ENCODE data around the gene KCNE1.

KCNE1 gene

DNA sequence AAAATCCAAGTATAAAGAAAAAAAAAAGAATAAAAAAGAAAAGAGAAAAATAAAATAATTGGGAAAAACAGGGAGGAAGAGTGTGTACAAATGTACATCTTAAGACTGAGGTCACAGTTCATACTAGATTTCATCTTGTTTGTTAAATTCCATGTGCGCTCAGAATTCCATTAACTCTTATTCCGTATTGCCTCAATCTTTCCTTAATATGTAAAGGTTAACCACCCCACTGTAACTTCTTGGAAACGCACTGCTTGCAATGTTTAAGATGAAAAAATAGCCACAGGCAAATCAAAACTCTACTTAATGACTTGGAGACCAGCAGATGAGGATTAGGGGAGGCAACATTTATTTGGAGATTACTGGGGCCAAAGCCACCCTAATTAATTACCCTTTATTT, 23.9 kb upstream of the KCNE1 start:
- DNase-seq (ENCODE audit: low read depth), result no peak

- no peak for DNase-seq (ENCODE audit: low read depth)
These were observed 22.5 kb upstream of the KCNE1 start for GRCh38 chr21:34534522-34534921.

DNA sequence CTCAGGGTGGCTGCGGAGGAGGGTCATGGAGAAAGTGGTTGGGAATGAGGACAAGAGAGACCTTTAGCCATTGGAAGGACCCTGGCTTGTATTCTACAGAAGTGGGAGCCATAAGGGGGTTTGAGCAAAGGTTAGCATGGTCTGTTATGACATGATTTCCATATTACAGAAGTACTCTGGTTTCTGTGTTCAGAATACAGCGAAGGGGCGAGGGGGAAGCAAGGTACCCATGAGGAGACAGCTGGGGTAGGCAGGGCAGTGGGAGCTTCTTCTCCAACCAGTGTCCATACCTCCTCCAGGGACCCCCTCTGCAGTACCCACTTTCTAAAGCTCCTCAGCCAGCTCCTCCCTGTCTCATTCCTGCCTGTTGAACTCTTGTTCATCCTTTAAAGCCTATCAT, 21.9 kb upstream of the KCNE1 start:
- DNase-seq (ENCODE audit: low read depth), result no peak

GRCh38 chr21:34531399-34531798, 19.4 kb upstream of the KCNE1 start:
- no peak for DNase-seq (ENCODE audit: low read depth)

GRCh38 chr21:34530261-34530660, 18.3 kb upstream of the KCNE1 start:
- no peak for DNase-seq (ENCODE audit: low read depth)

- no peak for DNase-seq (ENCODE audit: low read depth)
These were observed 16.1 kb upstream of the KCNE1 start for GRCh38 chr21:34528131-34528561.

- no peak for DNase-seq (ENCODE audit: low read depth)
These were observed 14.7 kb upstream of the KCNE1 start for GRCh38 chr21:34526618-34527290.

GRCh38 chr21:34526241-34526617, 14.2 kb upstream of the KCNE1 start:
- DNase-seq (ENCODE audit: low read depth), result no peak

DNA sequence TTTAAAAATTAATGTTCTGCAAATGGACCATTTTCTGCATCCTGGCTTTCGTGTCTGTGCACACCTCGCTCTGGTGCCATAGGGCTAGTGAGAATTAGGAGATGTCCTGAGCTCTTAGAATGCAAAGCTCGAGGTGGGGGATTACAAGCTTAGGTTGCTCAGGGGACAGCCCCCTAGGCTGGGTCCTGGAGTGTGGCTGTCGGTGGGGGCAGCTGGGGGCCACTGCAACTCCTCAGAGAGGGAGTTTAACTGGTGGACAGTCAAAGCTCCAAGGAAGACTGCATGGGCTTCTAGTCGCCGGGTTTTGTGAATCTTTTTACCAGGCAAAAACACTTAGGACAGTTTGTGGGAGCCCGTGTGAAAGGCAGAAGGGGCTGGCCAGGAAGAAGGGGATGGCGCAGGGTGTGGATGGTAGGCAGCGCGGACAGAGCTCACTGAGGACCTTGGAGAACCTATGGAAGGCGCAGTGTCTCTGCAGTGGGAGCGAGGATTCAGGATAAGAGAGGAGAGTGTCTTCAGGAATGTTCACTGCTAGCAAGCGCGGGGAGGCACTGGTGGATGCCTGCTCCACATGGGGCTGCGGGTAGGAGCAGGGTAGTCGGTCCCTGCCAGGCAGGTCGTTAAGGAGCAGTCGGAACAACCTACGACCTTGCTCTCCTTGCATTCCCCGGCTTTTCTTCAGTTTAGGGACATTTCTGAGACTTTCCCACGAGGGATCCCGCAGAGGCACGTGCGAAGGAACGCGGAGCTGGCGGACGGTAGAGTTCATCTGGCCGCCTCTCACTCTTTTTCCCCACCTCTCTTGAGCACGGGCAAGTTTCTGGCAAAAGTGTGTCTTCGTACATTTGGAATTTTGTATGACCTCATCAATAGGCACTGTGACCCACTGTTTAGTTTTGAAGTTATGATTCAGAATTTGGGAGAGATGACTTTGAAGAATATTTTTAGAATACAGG, 12.9 kb upstream of the KCNE1 start:
- no peak for DNase-seq (ENCODE audit: low read depth)

DNA sequence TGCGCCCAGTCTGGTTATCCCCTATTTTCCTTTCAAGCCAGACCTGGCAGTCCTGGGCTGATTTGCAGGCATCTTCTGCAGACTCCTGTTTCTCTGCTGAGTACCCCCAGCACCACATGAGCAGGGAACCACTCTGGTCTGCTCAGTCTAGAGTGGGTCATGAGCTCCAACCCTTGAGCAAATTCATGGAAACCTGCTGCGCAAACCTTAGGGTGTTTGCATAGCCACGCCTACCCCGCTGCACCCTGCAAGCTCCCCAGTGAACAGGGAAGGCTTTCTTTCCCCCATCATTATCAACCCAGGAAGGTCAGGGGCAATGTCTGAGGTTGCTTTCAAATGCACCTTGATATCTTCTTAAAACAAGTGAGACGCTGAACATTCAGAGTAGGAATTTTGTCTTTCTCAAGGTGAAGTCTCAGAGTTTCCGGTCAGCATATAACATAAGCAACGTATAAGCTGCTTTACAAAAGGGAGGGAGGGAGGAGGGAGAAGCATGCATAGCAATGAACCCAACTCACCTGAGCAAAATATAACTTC, 11.1 kb upstream of the KCNE1 start:
- no peak for DNase-seq (ENCODE audit: low read depth)

- no peak for DNase-seq (ENCODE audit: low read depth)
These were observed 10.3 kb upstream of the KCNE1 start for GRCh38 chr21:34522284-34522683.

DNA sequence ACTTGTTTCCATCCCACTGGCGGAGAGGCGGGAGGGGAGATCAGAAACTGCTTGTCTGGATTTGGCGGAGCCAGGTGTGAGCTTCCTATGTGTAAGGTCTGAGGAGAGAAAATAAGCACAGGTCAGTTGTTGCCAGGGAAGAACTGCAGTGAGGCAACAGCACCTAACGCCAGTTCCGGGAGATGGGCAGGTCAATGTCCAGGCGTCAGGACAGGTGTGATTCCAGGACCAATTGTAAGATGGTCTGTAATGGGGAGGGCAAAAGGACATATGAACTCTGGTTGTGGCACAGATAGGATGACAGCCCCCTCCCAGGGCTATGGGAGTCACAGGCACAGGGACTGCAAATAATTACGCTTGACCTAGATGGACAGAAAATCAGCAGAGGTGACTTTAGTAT, 9.6 kb upstream of the KCNE1 start:
- no peak for DNase-seq (ENCODE audit: low read depth)

- no peak for DNase-seq (ENCODE audit: low read depth)
These were observed 8.9 kb upstream of the KCNE1 start for GRCh38 chr21:34520764-34521508.

- DNase-seq (ENCODE audit: low read depth), result no peak
These were observed 8.3 kb upstream of the KCNE1 start for GRCh38 chr21:34520281-34520680.

DNA sequence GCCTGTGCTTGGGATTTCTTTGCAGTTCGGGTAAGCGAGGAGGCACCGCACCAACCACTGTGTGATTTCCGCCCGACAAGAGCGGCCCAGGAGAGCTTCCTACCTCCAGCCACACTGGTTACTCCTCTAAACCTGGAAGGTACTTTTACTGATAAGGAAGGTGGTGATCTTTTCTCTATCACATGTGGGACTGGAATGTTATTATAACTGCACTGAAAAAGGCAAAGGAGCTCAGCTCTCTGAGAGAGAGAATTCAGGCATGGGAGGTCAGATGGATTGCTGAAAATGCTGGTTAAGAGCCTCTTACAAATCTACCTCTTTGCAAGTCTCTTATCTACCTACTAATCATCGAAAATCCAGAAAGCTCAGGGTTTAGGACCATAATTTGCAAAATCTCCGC, 7.7 kb upstream of the KCNE1 start:
- DNase-seq (ENCODE audit: low read depth), result no peak

DNA sequence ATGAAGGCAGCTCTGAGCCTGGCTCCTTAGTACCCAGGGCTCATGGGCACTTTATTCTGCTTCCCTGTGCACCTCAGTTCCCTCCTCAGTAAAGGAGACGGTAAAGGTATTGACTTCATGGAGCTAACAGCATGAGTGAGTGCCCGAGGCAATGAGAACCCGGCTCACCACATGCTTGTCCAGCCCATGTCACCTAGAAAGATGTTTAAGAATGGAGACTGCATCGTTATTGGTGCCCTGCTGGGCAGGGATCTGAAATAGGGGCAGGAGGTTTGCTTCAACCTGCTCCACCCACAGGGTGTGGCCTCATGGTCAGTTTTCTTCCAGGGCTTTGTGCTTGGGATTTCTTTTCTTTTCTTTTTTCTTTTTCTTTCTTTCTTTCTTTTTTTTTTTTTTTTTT, 7.0 kb upstream of the KCNE1 start:
- no peak for DNase-seq (ENCODE audit: low read depth)

GRCh38 chr21:34518301-34518700, 6.3 kb upstream of the KCNE1 start:
- no peak for DNase-seq (ENCODE audit: low read depth)

DNA sequence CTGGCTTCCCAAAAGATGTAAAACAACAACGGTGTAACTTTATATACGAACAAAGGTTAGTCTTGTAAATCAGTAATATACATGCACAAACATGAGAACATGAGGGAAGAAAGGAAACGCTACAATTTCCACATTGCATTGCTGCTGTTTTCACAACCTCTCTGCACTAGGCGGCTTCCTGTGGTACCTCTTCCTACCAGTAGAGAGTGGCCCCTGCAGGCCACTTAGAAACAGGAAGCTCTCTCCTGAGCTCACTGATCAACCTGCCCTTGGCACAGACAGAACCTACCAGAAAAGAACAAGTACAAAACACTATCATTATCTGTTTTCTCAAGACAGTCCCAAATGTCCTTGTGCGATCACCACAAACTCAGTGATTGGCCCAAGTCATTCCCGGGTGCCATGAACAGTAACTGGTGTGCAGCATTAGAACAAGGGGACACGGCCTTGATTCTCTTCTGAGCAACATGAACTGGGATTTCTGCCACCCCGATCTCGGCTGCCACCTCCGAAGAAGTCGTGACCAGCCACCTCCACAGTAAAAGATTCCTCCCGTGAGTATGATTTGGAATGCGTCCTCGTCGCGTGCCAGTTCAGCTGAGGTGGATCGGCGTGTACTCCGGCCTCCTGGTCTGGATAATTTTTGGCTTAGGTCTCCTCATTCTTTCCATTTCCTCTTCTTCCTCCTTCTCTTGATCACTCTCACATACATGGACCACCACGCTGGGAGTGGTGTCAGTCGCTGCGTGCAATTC, 5.7 kb upstream of the KCNE1 start:
- DNase-seq (ENCODE audit: low read depth), result no peak

- DNase-seq (ENCODE audit: low read depth), result no peak
These were observed 5.0 kb upstream of the KCNE1 start for GRCh38 chr21:34517039-34517438.

DNA sequence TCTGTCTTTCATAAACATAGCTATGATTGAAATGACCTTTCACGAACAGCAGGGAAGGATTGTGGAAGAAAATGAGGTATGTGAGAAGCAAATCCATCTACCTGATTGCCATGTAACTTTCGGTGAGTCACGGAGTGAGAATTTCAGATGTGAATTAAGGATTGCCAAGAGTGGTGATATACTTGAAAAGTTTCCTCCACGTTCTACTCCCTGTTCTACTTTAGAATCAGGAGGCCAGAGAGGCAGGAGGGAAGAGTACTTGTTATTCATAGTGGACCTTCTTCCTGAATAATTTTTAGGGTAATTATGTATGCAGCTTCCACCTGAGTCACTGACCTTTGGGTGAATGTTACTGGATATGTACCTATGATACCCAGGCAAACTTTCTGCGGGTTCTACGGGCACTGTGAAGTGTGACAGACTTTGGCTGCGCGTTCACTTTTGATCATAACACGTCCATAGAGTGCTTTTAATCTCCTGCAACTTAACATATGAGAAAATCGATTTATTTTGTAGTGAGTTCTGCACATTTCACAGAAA, 2.6 kb upstream of the KCNE1 start:
- no peak for DNase-seq (ENCODE audit: low read depth)

DNA sequence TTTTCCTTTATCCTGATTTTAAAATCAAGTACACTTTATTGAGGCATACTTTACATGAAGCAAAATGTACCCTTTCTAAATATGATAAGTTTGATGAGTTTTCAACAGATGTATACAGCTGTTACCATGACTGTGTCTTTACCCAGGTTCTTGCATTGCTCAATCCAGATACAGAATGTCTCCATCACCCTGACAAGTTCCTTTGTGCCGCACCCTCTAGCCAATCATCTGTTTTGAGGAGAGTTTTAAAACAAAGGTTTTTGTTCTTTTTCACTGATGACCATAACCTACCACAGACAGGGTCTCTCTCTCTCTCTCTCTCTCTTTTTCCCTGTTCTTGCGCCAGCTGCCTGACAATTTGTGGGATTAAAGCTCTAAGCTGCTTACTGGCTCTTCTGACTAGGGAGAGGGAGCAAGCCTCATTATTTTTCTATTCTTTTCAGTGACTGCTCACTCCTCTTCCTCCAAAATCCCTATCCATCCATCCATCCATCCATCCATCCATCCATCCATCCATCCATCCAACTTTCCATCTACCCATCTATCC, 1.2 kb upstream of the KCNE1 start:
- DNase-seq (ENCODE audit: low read depth), result no peak

All from stimulated activated CD8-positive, alpha-beta memory T cell treated with anti-CD3 and anti-CD28 coated beads, Interleukin-15, amount 100 ng/mL, for 24 hours (primary cell).